Left colon (tissue), 2 donors: ENCODE results near the gene LMBR1. TPM values are rescaled to one million over a fixed set of nuclear protein-coding genes. Genes with fewer than 3 reads are reported as not detected.
"Not testable (repeated sequence)": the region's sequence is repeated elsewhere in the genome, so short reads cannot be mapped to it uniquely, and the experiment has no call there.

Source experiments
- ATAC-seq: fragments of 200-7000 bp; cut with Tn5 transposase; one replicate; pipeline ENCODE4 v1.9.1; 2020; ENCODE audit warnings: mild to moderate bottlenecking, moderate library complexity
- DNase-seq, 2 donors: peaks; one replicate each; pipeline ENCODE4 v3.0.0-alpha.2; 2020
- intact Hi-C, 2 donors: fragments of 100-400 bp; cut with DNase I in 1 of 2; cut with micrococcal nuclease in 1 of 2; formaldehyde crosslinking; loops; one replicate each; pipeline versions ENCODE4 v1.11.2 to v1.14.0; 2022; cut with DNase I, micrococcal nuclease
- total RNA-seq, 2 donors: library from RNA; stranded (reverse); fragmentation: NEBNext Ultra II Directional; extraction: Animal tissue kit (Norgen Biotek cat#: 25700); gene quantifications; one replicate each; pipeline ENCODE4 v1.2.1, GENCODE V29; 2021
- donor health status: DM: no; HTN: no; CAD: no.
- donor health status: DM: yes; HTN: yes; CAD: no.

Gene LMBR1
- total RNA-seq, 2 donors from 2014 or later, result 48.9 to 49.9 TPM

DNA sequence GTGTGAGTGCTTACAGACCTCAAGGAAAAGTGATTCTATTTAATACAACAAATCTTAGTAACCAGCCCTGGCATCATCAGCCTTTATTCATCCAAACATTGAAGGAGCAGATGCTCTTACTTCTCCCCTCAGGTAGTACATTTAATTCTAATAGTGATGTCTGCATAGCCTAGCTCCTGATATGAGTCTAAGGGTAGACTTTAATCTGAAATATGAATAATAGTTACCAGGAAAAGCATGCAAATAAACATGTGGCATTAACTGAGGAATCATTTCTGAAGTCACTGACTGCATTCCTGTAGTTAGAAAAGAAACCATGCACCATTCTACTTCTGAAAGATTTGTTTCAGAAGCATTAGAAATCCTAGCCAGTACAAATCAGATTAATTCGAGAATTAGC is 25.7 kb upstream of the LMBR1 start:
- ATAC-seq (no peak), DNase-seq (no peak)
- intact Hi-C loops, result no loop called here

- intact Hi-C loops, DNase-seq, ATAC-seq: not testable (repeated sequence)
Measured at GRCh38 chr7:156909574-156910252, 16.7 kb upstream of the LMBR1 start.

- intact Hi-C loops, result no loop called here
- no peak for ATAC-seq
- no peak for DNase-seq
Measured at GRCh38 chr7:156907656-156908055, 14.7 kb upstream of the LMBR1 start.

DNA sequence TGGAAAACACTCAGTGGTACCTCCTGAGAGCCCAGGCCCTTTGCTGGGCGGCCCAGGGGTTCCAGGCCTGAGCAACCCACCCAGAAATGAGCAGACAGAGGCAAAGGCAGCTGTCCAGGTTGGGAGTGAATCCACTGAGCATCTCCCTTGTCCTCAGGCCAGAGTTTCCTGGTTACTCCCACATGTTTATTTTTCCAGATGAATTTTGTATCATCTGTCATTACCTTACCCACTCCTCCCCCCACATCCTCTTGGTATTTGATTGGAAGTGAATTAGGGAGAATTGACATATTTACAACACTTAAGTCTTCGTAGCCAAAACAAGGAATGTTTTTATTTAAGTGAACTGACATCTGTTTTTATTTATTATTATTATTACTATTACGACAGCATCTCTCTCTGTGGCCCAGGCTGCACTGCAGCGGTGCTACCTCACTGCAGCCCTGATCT is 13.2 kb upstream of the LMBR1 start:
- intact Hi-C loops, result no loop called here
- DNase-seq (no peak), ATAC-seq (no peak)

GRCh38 chr7:156903232-156903909 is 10.4 kb upstream of the LMBR1 start:
- DNase-seq, result no peak
- no peak for ATAC-seq
- intact Hi-C loops, result no loop called here

GRCh38 chr7:156900093-156900492 is 7.1 kb upstream of the LMBR1 start:
- DNase-seq, ATAC-seq, intact Hi-C loops: not testable (repeated sequence)

DNA sequence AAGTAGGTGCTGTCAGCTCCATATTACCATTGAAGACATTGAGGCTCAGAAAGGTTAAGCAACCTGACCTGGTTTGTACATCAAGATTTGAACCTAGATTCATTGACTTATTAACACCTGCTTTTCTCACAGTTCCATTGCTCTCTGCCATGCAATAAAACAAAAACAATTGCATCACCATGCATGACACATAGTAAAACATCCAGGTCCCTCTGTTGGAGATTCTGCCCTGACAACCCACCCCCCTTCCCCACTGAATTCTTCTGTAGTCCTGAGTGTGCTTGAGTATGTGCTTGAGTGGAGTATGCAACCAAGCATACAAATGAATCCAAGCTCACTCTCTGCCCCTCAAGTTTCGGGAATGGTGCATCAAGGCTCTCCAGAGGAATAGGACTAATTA is 6.0 kb upstream of the LMBR1 start:
- ATAC-seq, result no peak
- DNase-seq, result no peak
- intact Hi-C loops, result no loop called here

GRCh38 chr7:156897673-156898072 is 4.7 kb upstream of the LMBR1 start:
- DNase-seq (no peak), ATAC-seq (no peak)
- intact Hi-C loops, result no loop called here

GRCh38 chr7:156896388-156897022 is 3.5 kb upstream of the LMBR1 start:
- DNase-seq, result no peak
- intact Hi-C loops, result no loop called here
- no peak for ATAC-seq

DNA sequence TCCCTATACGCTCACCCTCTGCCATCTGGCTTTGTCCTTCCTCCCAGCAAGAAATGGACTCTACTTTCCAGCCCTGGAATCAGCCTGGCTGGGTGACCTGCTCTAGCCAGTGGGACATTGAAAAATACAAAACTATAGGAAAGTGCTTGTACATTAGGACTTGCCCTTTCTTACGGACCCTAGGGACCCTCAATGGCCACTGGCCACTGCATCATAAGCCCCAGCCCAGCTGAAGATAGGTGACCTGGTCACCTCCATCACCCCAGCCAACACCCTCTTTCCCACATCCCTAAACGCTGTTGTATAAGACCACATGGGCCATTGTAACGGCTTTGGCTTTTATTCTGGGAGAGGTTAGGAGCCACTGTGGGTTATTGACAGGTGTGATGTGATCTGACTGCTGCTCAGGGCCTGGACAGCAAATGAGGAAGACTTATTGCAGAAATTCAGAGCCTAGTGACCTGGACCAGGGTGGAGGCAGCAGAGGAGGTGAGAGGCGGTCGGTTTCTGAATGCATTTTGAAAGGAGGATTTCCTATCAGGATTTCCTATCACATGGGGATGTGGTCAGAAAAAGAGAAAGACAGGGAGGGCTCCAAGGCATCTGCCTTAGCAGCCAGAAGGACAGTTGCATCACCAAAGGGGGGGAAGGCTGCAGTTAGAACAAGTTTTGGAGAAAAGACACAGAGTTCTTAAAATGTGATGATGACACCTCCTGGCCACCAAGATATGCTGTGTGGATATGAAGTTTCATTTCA is 2.2 kb upstream of the LMBR1 start:
- no peak for DNase-seq
- intact Hi-C loops, result no loop called here
- no peak for ATAC-seq

DNA sequence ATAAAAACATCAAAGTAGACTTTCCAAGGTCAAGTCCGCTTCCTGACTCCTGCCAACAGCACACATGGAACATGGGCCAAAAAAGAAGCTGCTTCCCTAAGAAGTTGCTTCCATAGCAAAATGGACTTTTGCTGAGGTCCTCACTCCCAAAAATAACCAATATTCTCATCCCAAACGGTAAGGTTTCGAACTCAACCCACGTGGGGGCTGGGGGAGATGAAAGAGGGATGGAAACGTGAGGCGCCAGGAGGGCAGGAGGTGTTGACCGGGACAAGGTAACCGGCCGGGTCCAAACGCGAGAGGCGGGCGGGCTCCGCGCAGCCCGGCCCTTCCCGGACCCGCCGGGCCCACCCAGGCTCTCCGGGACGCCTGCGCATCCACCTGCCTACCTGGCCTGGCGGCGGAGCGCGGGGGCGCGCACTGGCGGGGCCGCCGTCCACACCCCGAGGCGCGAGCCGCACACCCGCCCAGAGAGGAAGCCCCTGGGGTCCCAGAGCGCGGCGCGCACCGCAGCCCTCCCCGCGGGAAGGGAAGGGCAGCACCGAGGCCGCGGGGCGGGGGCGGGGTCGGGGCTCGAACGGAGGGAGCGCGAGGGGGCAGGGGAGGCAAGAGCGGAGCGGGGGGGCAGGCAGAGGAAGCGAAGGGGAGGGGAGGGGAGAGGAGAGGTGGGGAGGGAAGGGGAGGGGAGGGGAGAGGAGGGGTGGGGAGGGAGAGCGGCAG is 742 bp downstream of the LMBR1 start:
- ATAC-seq (peak; percentile 45), DNase-seq (peak; percentile 52 to 73)
- intact Hi-C loops, result no loop called here

DNA sequence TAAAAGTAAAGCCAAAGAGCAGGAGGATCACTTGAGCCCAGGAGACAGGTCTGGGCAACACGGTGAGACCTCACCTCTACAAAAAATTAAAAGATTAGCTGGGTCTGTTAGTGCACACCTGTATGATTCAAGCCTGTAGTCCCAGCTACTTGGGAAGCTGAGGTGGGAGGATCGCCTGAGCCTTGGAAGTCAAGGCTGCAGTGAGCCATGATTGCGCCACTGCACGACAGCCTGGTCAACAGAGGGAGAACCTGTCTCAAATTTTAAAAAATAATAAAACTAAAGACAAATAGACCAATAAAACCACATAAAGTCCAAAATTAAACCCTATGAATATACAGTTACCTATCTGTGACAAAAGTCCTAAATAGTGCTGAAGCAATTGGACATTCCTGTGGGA is 3.2 kb downstream of the LMBR1 start:
- ATAC-seq (no peak), DNase-seq (no peak)
- intact Hi-C loops, result no loop called here

DNA sequence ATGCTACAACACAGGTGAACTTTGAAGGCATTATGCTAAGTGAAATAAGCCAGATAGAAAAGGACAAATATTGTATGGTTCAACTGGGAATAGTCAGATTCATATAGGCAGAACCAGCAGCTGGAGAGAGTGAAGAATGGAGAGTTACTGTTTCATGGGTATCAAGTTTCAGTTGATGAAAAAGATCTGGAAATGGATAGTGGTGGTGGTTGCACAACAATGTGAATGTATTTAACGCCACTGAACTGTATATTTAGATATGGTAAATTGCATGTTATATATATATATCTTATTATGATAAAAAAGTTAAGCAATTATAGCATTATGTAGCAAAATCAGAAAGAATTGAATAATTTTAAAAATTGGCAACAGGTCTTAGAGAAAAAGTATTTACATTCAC is 3.9 kb downstream of the LMBR1 start:
- intact Hi-C loops, result no loop called here
- no peak for ATAC-seq
- DNase-seq, result no peak

GRCh38 chr7:156886020-156886795 is 6.8 kb downstream of the LMBR1 start:
- intact Hi-C loops, result no loop called here
- ATAC-seq, result no peak
- DNase-seq, result no peak

DNA sequence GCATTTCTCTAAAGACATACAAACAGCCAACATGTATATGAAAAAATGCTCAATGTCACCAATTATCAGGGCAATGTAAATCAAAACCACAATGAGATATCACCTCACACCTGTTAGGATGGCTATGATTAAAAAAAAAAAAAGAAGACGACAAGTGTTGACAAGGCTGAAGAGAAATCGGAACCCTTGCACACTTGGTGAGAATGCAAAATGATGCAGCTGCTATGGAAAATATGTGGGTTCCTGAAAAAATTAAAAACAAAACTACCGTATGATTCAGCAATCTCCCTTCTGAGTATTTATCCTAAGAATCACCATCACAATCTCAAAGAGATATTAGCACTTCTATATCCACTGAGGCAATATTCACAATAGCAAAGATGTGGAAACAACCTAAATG is 11.3 kb downstream of the LMBR1 start:
- intact Hi-C loops, result no loop called here
- ATAC-seq (no peak), DNase-seq (no peak)

- ATAC-seq, result no peak
- intact Hi-C loops, result no loop called here
- no peak for DNase-seq
Measured at GRCh38 chr7:156875766-156876165, 17.2 kb downstream of the LMBR1 start.

- intact Hi-C loops, DNase-seq, ATAC-seq: not testable (repeated sequence)
Measured at GRCh38 chr7:156868363-156868762, 24.6 kb downstream of the LMBR1 start.

- DNase-seq (no peak), ATAC-seq (no peak)
- intact Hi-C loops, result no loop called here
Measured at GRCh38 chr7:156865493-156865892, 27.5 kb downstream of the LMBR1 start.
